ENCODE measurements around the gene SLC39A8. TPM values are rescaled to one million over a fixed set of nuclear protein-coding genes. Genes with fewer than 3 reads are reported as not detected.

The SLC39A8 gene
- total and polyA plus RNA-seq, 2 donors from 2014 or later, result 7.1 to 19.7 TPM

DNA sequence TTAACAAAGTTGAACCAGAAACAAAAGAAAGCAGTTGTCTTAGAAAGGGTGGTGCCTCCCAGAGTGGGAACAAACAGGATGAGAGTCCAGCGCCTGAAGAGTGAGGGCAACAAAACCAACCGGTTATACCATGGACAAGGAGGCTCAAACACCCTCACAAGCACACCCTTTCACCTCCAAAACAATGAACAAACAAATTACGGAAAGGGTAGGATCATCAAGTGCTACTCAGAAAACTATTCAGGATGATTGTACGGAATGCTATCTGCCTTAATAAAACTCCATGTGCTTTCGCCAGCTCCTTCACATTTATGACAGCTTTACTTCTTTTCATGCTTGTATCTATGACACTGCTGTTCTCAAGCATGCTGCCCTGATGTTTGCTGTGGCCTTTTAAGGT is 26.8 kb downstream of the SLC39A8 start:
- H3K9ac ChIP-seq (ENCODE audit: low read length in 3 of 3), result no peak overlapping the region
- no peaks in the 10 kb centered on the region for H3K36me3 ChIP-seq (ENCODE audit: control insufficient read depth in 2 of 3, insufficient read depth in 3 of 3, low read length in 3 of 3)
- no peak overlapping the region for H3K27ac ChIP-seq (ENCODE audit: low read depth in 2 of 2, low read length in 2 of 2)
- H3K9me3 ChIP-seq (ENCODE audit: control insufficient read depth in 2 of 3, insufficient read depth in 1 of 3, low read length in 3 of 3), result no peaks in the 10 kb centered on the region
- DNase-seq, result no peak
- H3K4me3 ChIP-seq (ENCODE audit: low read length in 3 of 3), result no peak overlapping the region
- peaks cover 0 to 3% (median 0%) of the 10 kb centered on the region in 3 donors for H3K4me1 ChIP-seq (ENCODE audit: control insufficient read depth in 2 of 3, insufficient read depth in 2 of 3, low read depth in 1 of 3, low read length in 3 of 3)
- TF ChIP-seq, protein P1, sequence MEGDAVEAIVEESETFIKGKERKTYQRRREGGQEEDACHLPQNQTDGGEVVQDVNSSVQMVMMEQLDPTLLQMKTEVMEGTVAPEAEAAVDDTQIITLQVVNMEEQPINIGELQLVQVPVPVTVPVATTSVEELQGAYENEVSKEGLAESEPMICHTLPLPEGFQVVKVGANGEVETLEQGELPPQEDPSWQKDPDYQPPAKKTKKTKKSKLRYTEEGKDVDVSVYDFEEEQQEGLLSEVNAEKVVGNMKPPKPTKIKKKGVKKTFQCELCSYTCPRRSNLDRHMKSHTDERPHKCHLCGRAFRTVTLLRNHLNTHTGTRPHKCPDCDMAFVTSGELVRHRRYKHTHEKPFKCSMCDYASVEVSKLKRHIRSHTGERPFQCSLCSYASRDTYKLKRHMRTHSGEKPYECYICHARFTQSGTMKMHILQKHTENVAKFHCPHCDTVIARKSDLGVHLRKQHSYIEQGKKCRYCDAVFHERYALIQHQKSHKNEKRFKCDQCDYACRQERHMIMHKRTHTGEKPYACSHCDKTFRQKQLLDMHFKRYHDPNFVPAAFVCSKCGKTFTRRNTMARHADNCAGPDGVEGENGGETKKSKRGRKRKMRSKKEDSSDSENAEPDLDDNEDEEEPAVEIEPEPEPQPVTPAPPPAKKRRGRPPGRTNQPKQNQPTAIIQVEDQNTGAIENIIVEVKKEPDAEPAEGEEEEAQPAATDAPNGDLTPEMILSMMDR (IDR thresholded peaks at IDR 0.05; ENCODE audit: borderline replicate concordance, extremely low read depth, insufficient read depth), result no peak
- FAIRE-seq, result no peak
- H3K27me3 ChIP-seq (ENCODE audit: control insufficient read depth, insufficient read depth, low read length), result no peaks in the 10 kb centered on the region
- intact Hi-C loops (cut with DNase I), result no loop called here

DNA sequence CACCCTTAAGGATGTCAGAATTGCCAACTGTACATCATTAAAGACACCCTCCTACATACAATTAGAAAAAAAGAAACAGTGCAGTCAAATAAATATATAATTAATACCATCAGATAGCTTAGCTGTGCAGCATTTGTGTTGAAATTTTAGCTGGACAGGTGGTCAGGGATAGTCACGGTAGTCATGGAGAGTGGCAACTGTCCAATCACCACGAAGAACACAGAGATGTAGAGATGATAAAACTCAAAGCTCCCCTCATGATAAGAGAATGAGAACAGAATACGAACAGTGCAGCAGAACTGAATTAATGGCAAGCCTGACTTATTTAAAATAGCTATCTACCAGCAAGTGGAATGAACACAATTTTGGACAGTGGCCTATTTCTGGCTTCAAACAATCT is 27.2 kb downstream of the SLC39A8 start:
- Histone ChIP-seq H3K36me3 (ENCODE audit: control insufficient read depth in 2 of 3, insufficient read depth in 3 of 3, low read length in 3 of 3) (no peaks in the 10 kb centered on the region), H3K4me3 (ENCODE audit: low read length in 3 of 3) (no peak overlapping the region), H3K9me3 (ENCODE audit: control insufficient read depth in 2 of 3, insufficient read depth in 1 of 3, low read length in 3 of 3) (no peaks in the 10 kb centered on the region), H3K27me3 (ENCODE audit: control insufficient read depth, insufficient read depth, low read length) (no peaks in the 10 kb centered on the region), H3K9ac (ENCODE audit: low read length in 3 of 3) (no peak overlapping the region), H3K4me1 (ENCODE audit: control insufficient read depth in 2 of 3, insufficient read depth in 2 of 3, low read depth in 1 of 3, low read length in 3 of 3) (peaks cover 0 to 3% (median 0%) of the 10 kb centered on the region in 3 donors), H3K27ac (ENCODE audit: low read depth in 2 of 2, low read length in 2 of 2) (no peak overlapping the region)
- DNase-seq (no peak), FAIRE-seq (no peak)
- TF ChIP-seq, protein P1 (IDR thresholded peaks at IDR 0.05; ENCODE audit: borderline replicate concordance, extremely low read depth, insufficient read depth), result no peak
- intact Hi-C loops (cut with DNase I), result no loop called here

DNA sequence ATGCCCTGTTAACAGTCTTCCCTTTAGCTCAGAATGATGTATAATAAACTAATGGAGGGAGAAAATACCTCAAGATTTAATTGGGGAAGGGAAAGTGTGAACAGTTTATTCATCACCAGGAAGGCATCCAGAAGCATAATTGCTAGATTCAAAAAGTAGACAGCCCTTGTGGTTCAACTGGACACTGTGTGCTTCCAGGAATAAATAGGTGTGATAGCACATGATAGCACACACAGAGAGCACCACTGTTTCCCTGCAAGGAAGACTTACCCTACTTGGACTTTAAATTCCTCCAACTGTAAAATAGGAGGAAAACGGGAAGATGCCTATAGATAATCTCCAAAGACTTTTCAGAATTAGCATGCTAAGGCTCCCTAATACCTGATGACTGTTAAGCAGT is 27.8 kb downstream of the SLC39A8 start:
- Histone ChIP-seq H3K4me1 (ENCODE audit: control insufficient read depth in 2 of 3, insufficient read depth in 2 of 3, low read depth in 1 of 3, low read length in 3 of 3) (peaks cover 0 to 3% (median 0%) of the 10 kb centered on the region in 3 donors), H3K9me3 (ENCODE audit: control insufficient read depth in 2 of 3, insufficient read depth in 1 of 3, low read length in 3 of 3) (no peaks in the 10 kb centered on the region), H3K36me3 (ENCODE audit: control insufficient read depth in 2 of 3, insufficient read depth in 3 of 3, low read length in 3 of 3) (no peaks in the 10 kb centered on the region), H3K27me3 (ENCODE audit: control insufficient read depth, insufficient read depth, low read length) (no peaks in the 10 kb centered on the region), H3K27ac (ENCODE audit: low read depth in 2 of 2, low read length in 2 of 2) (no peak overlapping the region), H3K9ac (ENCODE audit: low read length in 3 of 3) (no peak overlapping the region), H3K4me3 (ENCODE audit: low read length in 3 of 3) (no peak overlapping the region)
- DNase-seq, result no peak
- intact Hi-C loops (cut with DNase I), result no loop called here
- no peak for FAIRE-seq
- TF ChIP-seq, protein P1 (IDR thresholded peaks at IDR 0.05; ENCODE audit: borderline replicate concordance, extremely low read depth, insufficient read depth), result no peak

DNA sequence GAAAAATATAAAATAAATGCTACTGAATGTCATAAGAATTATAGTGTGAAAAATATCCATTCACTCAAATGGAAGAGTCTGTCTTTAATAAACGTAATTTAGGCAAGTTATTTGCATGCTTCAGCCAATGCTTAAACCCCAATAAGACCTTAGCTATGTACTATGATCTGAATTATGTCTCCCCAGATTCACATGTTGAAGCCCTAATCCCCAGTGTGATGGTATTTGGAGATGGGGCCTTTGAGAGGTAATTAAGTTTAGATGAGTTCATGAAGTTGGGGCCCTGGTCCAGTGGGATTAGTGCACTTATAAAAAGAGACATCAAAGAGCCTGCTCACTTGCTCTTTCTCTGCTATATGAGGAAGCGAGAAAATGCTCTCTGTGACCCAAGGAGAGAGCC is 28.7 kb downstream of the SLC39A8 start:
- Histone ChIP-seq H3K4me1 (ENCODE audit: control insufficient read depth in 2 of 3, insufficient read depth in 2 of 3, low read depth in 1 of 3, low read length in 3 of 3) (peaks cover 0 to 3% (median 0%) of the 10 kb centered on the region in 3 donors), H3K9me3 (ENCODE audit: control insufficient read depth in 2 of 3, insufficient read depth in 1 of 3, low read length in 3 of 3) (no peaks in the 10 kb centered on the region), H3K4me3 (ENCODE audit: low read length in 3 of 3) (no peak overlapping the region), H3K27me3 (ENCODE audit: control insufficient read depth, insufficient read depth, low read length) (no peaks in the 10 kb centered on the region), H3K36me3 (ENCODE audit: control insufficient read depth in 2 of 3, insufficient read depth in 3 of 3, low read length in 3 of 3) (no peaks in the 10 kb centered on the region), H3K27ac (ENCODE audit: low read depth in 2 of 2, low read length in 2 of 2) (no peak overlapping the region), H3K9ac (ENCODE audit: low read length in 3 of 3) (no peak overlapping the region)
- no peak for DNase-seq
- intact Hi-C loops (cut with DNase I), result no loop called here
- TF ChIP-seq, protein P1 (IDR thresholded peaks at IDR 0.05; ENCODE audit: borderline replicate concordance, extremely low read depth, insufficient read depth), result no peak
- no peak for FAIRE-seq
